CD14-positive monocyte (primary cell): Measurements from ENCODE around the gene CDS2. TPM values are rescaled to one million over a fixed set of nuclear protein-coding genes. Genes with fewer than 3 reads are reported as not detected.
A peak's percentile ranks its signal among the peaks of the same experiment; 100 is the strongest.

Source experiments
- DNase-seq, 3 donors: peaks; one replicate each; pipeline ENCODE4 v3.0.0-alpha.2; 2011 to 2022
- H2AFZ ChIP-seq: 2 replicates; pipeline ENCODE4 v1.6.0; 2012; ENCODE audit warnings: mild to moderate bottlenecking, low read depth, low read length, inconsistent platforms; ENCODE audit not compliant: insufficient read depth, poor library complexity, severe bottlenecking
- H3K27ac ChIP-seq, 2 donors: 1 replicate in 1 of 2; 2 replicates in 1 of 2; pipeline ENCODE4 v1.5.1; 2012 to 2013; ENCODE audit warnings: low read length in 2 of 2, control low read depth in 1 of 2, inconsistent platforms in 1 of 2, low read depth in 1 of 2, mild to moderate bottlenecking in 1 of 2
- H3K27me3 ChIP-seq, 2 donors: one replicate each; pipeline versions ENCODE4 v1.6.0 to v1.6.1; 2011 to 2013; ENCODE audit warnings: low read length in 2 of 2; ENCODE audit not compliant: control insufficient read depth in 2 of 2, insufficient read depth in 2 of 2
- H3K36me3 ChIP-seq, 2 donors: replicated peaks in 1 of 2; 1 replicate in 1 of 2; 2 replicates in 1 of 2; pipeline versions ENCODE4 v1.5.1 to v1.6.1; 2012 to 2013; ENCODE audit warnings: low read length in 2 of 2, control low read depth in 1 of 2, inconsistent platforms in 1 of 2, mild to moderate bottlenecking in 1 of 2; ENCODE audit not compliant: insufficient read depth in 2 of 2, control insufficient read depth in 1 of 2
- H3K4me1 ChIP-seq, 2 donors: 1 replicate in 1 of 2; 2 replicates in 1 of 2; pipeline versions ENCODE4 v1.5.1 to v1.6.1; 2012 to 2013; ENCODE audit warnings: low read length in 2 of 2, control low read depth in 1 of 2, inconsistent platforms in 1 of 2, mild to moderate bottlenecking in 1 of 2, moderate library complexity in 1 of 2; ENCODE audit not compliant: insufficient read depth in 2 of 2, control insufficient read depth in 1 of 2
- H3K4me2 ChIP-seq: replicated peaks from 2 replicates; pipeline ENCODE3; 2012; ENCODE audit warnings: low read length, moderate library complexity, mild to moderate bottlenecking; ENCODE audit not compliant: poor library complexity, severe bottlenecking; ENCODE audit errors: extremely low read depth
- H3K4me3 ChIP-seq, 3 experiments: fragments of 200-600 bp in 1 of 3; sonication (generic) in 1 of 3; replicated peaks in 1 of 3; 1 replicate in 2 of 3; 2 replicates in 1 of 3; pipeline ENCODE4 v1.5.1; 2011 to 2013; ENCODE audit warnings: low read length in 3 of 3, mild to moderate bottlenecking in 3 of 3, control low read depth in 2 of 3, low read depth in 2 of 3, inconsistent platforms in 1 of 3, moderate library complexity in 1 of 3
- H3K79me2 ChIP-seq: 2 replicates; pipeline ENCODE4 v1.6.0; 2012; ENCODE audit warnings: mild to moderate bottlenecking, control low read depth, inconsistent platforms, low read length, moderate library complexity; ENCODE audit not compliant: insufficient read depth
- H3K9ac ChIP-seq: 2 replicates; pipeline ENCODE4 v1.6.0; 2017; ENCODE audit warnings: low read length, mild to moderate bottlenecking; ENCODE audit not compliant: insufficient read depth, poor library complexity, severe bottlenecking
- H3K9me3 ChIP-seq, 2 donors: replicated peaks in 1 of 2; 1 replicate in 1 of 2; 2 replicates in 1 of 2; pipeline versions ENCODE4 v1.5.1 to v1.6.1; 2012 to 2013; ENCODE audit warnings: low read length in 2 of 2, control low read depth in 1 of 2; ENCODE audit not compliant: control insufficient read depth in 1 of 2, insufficient read depth in 1 of 2
- H4K20me1 ChIP-seq: 2 replicates; pipeline ENCODE4 v1.6.0; 2012; ENCODE audit warnings: mild to moderate bottlenecking, low read length, control low read depth, moderate library complexity; ENCODE audit not compliant: insufficient read depth
- H3K27ac Mint-ChIP-seq, 7 donors: one replicate each; pipeline ENCODE4 v1.8.0; 2020; ENCODE audit warnings: mild to moderate bottlenecking in 7 of 7, mixed read lengths in 7 of 7, moderate library complexity in 6 of 7, inconsistent platforms in 2 of 7
- H3K27me3 Mint-ChIP-seq, 3 donors: one replicate each; pipeline ENCODE4 v1.8.0; 2021 to 2022; ENCODE audit warnings: low read depth in 3 of 3, mild to moderate bottlenecking in 3 of 3, mixed read lengths in 3 of 3, moderate library complexity in 3 of 3, inconsistent platforms in 1 of 3
- H3K36me3 Mint-ChIP-seq, 2 donors: one replicate each; pipeline ENCODE4 v1.8.0; 2020; ENCODE audit warnings: mixed read lengths in 2 of 2, inconsistent platforms in 1 of 2, mild to moderate bottlenecking in 1 of 2
- H3K4me1 Mint-ChIP-seq: one replicate; pipeline ENCODE4 v1.8.0; 2020; ENCODE audit warnings: mild to moderate bottlenecking, mixed read lengths
- H3K4me3 Mint-ChIP-seq, 2 donors: one replicate each; pipeline ENCODE4 v1.8.0; 2020; ENCODE audit warnings: mild to moderate bottlenecking in 2 of 2, mixed read lengths in 2 of 2, moderate library complexity in 1 of 2
- H3K9me3 Mint-ChIP-seq, 7 donors: one replicate each; pipeline ENCODE4 v1.8.0; 2020 to 2022; ENCODE audit warnings: mixed read lengths in 7 of 7, mild to moderate bottlenecking in 6 of 7, moderate library complexity in 6 of 7, inconsistent platforms in 2 of 7
- CTCF ChIP-seq: fragments of 200-600 bp; IDR thresholded peaks from one replicate; pipeline ENCODE4 v1.8.0; 2022; ENCODE audit warnings: antibody characterized with exemption, mild to moderate bottlenecking
- WGBS: methylation state at CpG from one replicate; pipeline ENCODE4 v1.1.5; 2013; ENCODE audit warnings: missing lambda C conversion rate; ENCODE audit not compliant: insufficient coverage; 5-methylcytosine and 5-hydroxymethylcytosine counted together
- intact Hi-C, 2 donors: fragments of 100-400 bp; cut with micrococcal nuclease; formaldehyde crosslinking; loops; one replicate each; pipeline versions ENCODE4 v1.15.0 to v1.15.1; 2023
- polyA plus RNA-seq, 3 donors: library from polyadenylated mRNA; depleted of rRNA in 1 of 3; unstranded in 2 of 3; stranded (reverse) in 1 of 3; fragments of 300-500 nt in 2 of 3; fragments of >200 nt in 1 of 3; fragmentation: Illumina TruSeq in 2 of 3; gene quantifications; 1 replicate in 2 of 3; 2 replicates in 1 of 3; pipeline ENCODE4 v1.2.3, GENCODE V29; 2012 to 2021

Gene CDS2
- polyA plus RNA-seq, 3 donors = 28.6 to 62.6 (median 54.4) TPM

- Histone ChIP-seq H3K9me3 (no peaks in the 10 kb centered on the region), H3K4me1 (peaks cover 3 to 8% of the 10 kb centered on the region in 2 donors), H3K79me2 (no peaks in the 10 kb centered on the region), H3K36me3 (peaks cover 0 to 5% of the 10 kb centered on the region in 2 donors), H3K27me3 (no peaks in the 10 kb centered on the region), H3K9ac (no peak overlapping the region), H3K27ac (no peak overlapping the region), H3K4me3 (no peak overlapping the region), H3K4me2 (no peak overlapping the region), H2AFZ (no peak overlapping the region), H4K20me1 (no peaks in the 10 kb centered on the region)
- no peak for DNase-seq
- peak overlapping the region in 2 of 7 donors; percentile 19 to 20 for H3K27ac Mint-ChIP-seq
- intact Hi-C loops = loop anchor here in 1 of 2 donors (10.0 kb wide), 1 partner anchor 232 kb away; no protein-coding TSS in a partner anchor
- H3K27me3 Mint-ChIP-seq = peaks cover 0 to 2% (median 0%) of the 10 kb centered on the region in 3 donors
- TF ChIP-seq CTCF = no peak
- H3K36me3 Mint-ChIP-seq = peaks cover 0 to 4% of the 10 kb centered on the region in 2 donors
- no CpG with 5 or more reads among the region's 2 CpGs for WGBS
- no peak overlapping the region for H3K4me3 Mint-ChIP-seq
- H3K4me1 Mint-ChIP-seq = peaks cover 11% of the 10 kb centered on the region
- peaks cover 0 to 4% (median 2%) of the 10 kb centered on the region in 7 donors for H3K9me3 Mint-ChIP-seq
Observed at GRCh38 chr20:5212907-5213487, 86.2 kb downstream of the CDS2 start.

- H3K4me3 ChIP-seq = no peak overlapping the region
- peaks cover 4 to 11% of the 10 kb centered on the region in 2 donors for H3K4me1 ChIP-seq
- H3K36me3 ChIP-seq = peaks cover 0 to 5% of the 10 kb centered on the region in 2 donors
- peaks cover 3% of the 10 kb centered on the region in 2 donors for H3K36me3 Mint-ChIP-seq
- peaks cover 0 to 1% (median 0%) of the 10 kb centered on the region in 7 donors for H3K9me3 Mint-ChIP-seq
- no peak for DNase-seq
- peaks cover 0 to 2% (median 2%) of the 10 kb centered on the region in 3 donors for H3K27me3 Mint-ChIP-seq
- no peaks in the 10 kb centered on the region for H3K9me3 ChIP-seq
- 100% methylated on average over 2 of the region's 3 CpGs for WGBS
- H4K20me1 ChIP-seq = no peaks in the 10 kb centered on the region
- H3K4me3 Mint-ChIP-seq = no peak overlapping the region
- H3K9ac ChIP-seq = no peak overlapping the region
- no peaks in the 10 kb centered on the region for H3K27me3 ChIP-seq
- H2AFZ ChIP-seq = no peak overlapping the region
- H3K27ac Mint-ChIP-seq = no peak overlapping the region
- no peak for TF ChIP-seq CTCF
- H3K27ac ChIP-seq = no peak overlapping the region
- intact Hi-C loops = loop anchor here in 1 of 2 donors (10.0 kb wide), 1 partner anchor 230 kb away; no protein-coding TSS in a partner anchor
- no peaks in the 10 kb centered on the region for H3K79me2 ChIP-seq
- peaks cover 17% of the 10 kb centered on the region for H3K4me1 Mint-ChIP-seq
- H3K4me2 ChIP-seq = no peak overlapping the region
Observed at GRCh38 chr20:5214826-5215225, 88.0 kb downstream of the CDS2 start.
